Measurements from ENCODE around the gene TNKS2. TPM values are rescaled to one million over a fixed set of nuclear protein-coding genes. Genes with fewer than 3 reads are reported as not detected.

Gene TNKS2
- total RNA-seq, 4 donors from 2014 or later: 42.8 to 48.4 (median 46.2) TPM

- TF ChIP-seq, protein P1, sequence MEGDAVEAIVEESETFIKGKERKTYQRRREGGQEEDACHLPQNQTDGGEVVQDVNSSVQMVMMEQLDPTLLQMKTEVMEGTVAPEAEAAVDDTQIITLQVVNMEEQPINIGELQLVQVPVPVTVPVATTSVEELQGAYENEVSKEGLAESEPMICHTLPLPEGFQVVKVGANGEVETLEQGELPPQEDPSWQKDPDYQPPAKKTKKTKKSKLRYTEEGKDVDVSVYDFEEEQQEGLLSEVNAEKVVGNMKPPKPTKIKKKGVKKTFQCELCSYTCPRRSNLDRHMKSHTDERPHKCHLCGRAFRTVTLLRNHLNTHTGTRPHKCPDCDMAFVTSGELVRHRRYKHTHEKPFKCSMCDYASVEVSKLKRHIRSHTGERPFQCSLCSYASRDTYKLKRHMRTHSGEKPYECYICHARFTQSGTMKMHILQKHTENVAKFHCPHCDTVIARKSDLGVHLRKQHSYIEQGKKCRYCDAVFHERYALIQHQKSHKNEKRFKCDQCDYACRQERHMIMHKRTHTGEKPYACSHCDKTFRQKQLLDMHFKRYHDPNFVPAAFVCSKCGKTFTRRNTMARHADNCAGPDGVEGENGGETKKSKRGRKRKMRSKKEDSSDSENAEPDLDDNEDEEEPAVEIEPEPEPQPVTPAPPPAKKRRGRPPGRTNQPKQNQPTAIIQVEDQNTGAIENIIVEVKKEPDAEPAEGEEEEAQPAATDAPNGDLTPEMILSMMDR (IDR thresholded peaks at IDR 0.05; ENCODE audit: low read depth): no peak
Observed at GRCh38 chr10:91910467-91910866, 112.2 kb downstream of the TNKS2 start.

Small RNAs within 50 kb of the gene (small RNA-seq; reads per million reads assigned to genes)
- not detected for gene AL359198.2
- gene SRP9P1: not detected

Other genes with a start within 250 kb of the TNKS2 start
- 1 to 10 TPM; 1.7 to 8.8 (median 5.1) TPM for gene PPP1R3C, start 165.4 kb upstream of the TNKS2 start, total RNA-seq
- gene FGFBP3, start 111.1 kb downstream of the TNKS2 start, total RNA-seq: 1 to 10 TPM in 1 of 4 donors, under 1 TPM in 2, not detected in 1; 0.51 to 2.8 (median 0.88) TPM
- gene BTAF1, start 125.3 kb downstream of the TNKS2 start, total RNA-seq: 10 to 100 TPM; 43.2 to 55.0 (median 46.1) TPM